ENCODE data around the gene PADI2. TPM values are rescaled to one million over a fixed set of nuclear protein-coding genes. Genes with fewer than 3 reads are reported as not detected.

PADI2 gene
- total RNA-seq, 2 experiments from 2014 or later: not detected

GRCh38 chr1:17091252-17091651 is 28.0 kb downstream of the PADI2 start:
- H3K36me3 Mint-ChIP-seq (ENCODE audit: low read depth): no peaks in the 10 kb centered on the region
- H3K27ac Mint-ChIP-seq: no peak overlapping the region
- no peaks in the 10 kb centered on the region for H3K27me3 Mint-ChIP-seq
- intact Hi-C loops (cut with micrococcal nuclease): no loop called here
- no peak for ATAC-seq
- no peak for DNase-seq
- no peak overlapping the region for H3K4me3 Mint-ChIP-seq
- ChIA-PET CTCF (no interaction called here), POLR2A (no interaction called here)
- TF ChIP-seq CTCF (IDR thresholded peaks at IDR 0.05): no peak
- H3K4me1 Mint-ChIP-seq (ENCODE audit: low read depth): no peaks in the 10 kb centered on the region
- H3K9me3 Mint-ChIP-seq: no peaks in the 10 kb centered on the region

GRCh38 chr1:17089506-17089905 is 29.7 kb downstream of the PADI2 start:
- CTCF ChIA-PET: no interaction called here

GRCh38 chr1:17086751-17087150 is 32.5 kb downstream of the PADI2 start:
- no peaks in the 10 kb centered on the region for H3K4me1 Mint-ChIP-seq (ENCODE audit: low read depth)
- ATAC-seq: no peak
- H3K9me3 Mint-ChIP-seq: no peaks in the 10 kb centered on the region
- H3K36me3 Mint-ChIP-seq (ENCODE audit: low read depth): no peaks in the 10 kb centered on the region
- TF ChIP-seq CTCF (IDR thresholded peaks at IDR 0.05): no peak
- CTCF ChIA-PET: no interaction called here
- POLR2A ChIA-PET: no interaction called here
- intact Hi-C loops (cut with micrococcal nuclease): no loop called here
- no peak overlapping the region for H3K4me3 Mint-ChIP-seq
- no peaks in the 10 kb centered on the region for H3K27me3 Mint-ChIP-seq
- no peak overlapping the region for H3K27ac Mint-ChIP-seq
- DNase-seq: no peak

More at GRCh38 chr1:17089506-17089905, 29.7 kb downstream of the PADI2 start:
- intact Hi-C loops (cut with micrococcal nuclease): no loop called here
- DNase-seq (no peak), ATAC-seq (no peak)
- H3K9me3 Mint-ChIP-seq: no peaks in the 10 kb centered on the region
- POLR2A ChIA-PET: no interaction called here
- no peaks in the 10 kb centered on the region for H3K36me3 Mint-ChIP-seq (ENCODE audit: low read depth)
- no peak overlapping the region for H3K4me3 Mint-ChIP-seq
- no peak for TF ChIP-seq CTCF (IDR thresholded peaks at IDR 0.05)
- no peaks in the 10 kb centered on the region for H3K4me1 Mint-ChIP-seq (ENCODE audit: low read depth)
- no peak overlapping the region for H3K27ac Mint-ChIP-seq
- no peaks in the 10 kb centered on the region for H3K27me3 Mint-ChIP-seq

GRCh38 chr1:17084787-17085186 is 34.5 kb downstream of the PADI2 start:
- intact Hi-C loops (cut with micrococcal nuclease): no loop called here
- Mint-ChIP-seq H3K4me3 (no peak overlapping the region), H3K4me1 (ENCODE audit: low read depth) (no peaks in the 10 kb centered on the region), H3K9me3 (no peaks in the 10 kb centered on the region), H3K27me3 (no peaks in the 10 kb centered on the region), H3K27ac (no peak overlapping the region), H3K36me3 (ENCODE audit: low read depth) (no peaks in the 10 kb centered on the region)
- ChIA-PET POLR2A (no interaction called here), CTCF (no interaction called here)
- ATAC-seq (no peak), DNase-seq (no peak)
- TF ChIP-seq CTCF (IDR thresholded peaks at IDR 0.05): no peak

- POLR2A ChIA-PET: no interaction called here
- H3K27ac Mint-ChIP-seq: no peak overlapping the region
- DNase-seq (no peak), ATAC-seq (no peak)
- no peaks in the 10 kb centered on the region for H3K27me3 Mint-ChIP-seq
- TF ChIP-seq CTCF (IDR thresholded peaks at IDR 0.05): no peak
- no peaks in the 10 kb centered on the region for H3K36me3 Mint-ChIP-seq (ENCODE audit: low read depth)
- H3K4me3 Mint-ChIP-seq: no peak overlapping the region
- intact Hi-C loops (cut with micrococcal nuclease): no loop called here
- H3K9me3 Mint-ChIP-seq: no peaks in the 10 kb centered on the region
- no peaks in the 10 kb centered on the region for H3K4me1 Mint-ChIP-seq (ENCODE audit: low read depth)
- CTCF ChIA-PET: no interaction called here
These were observed 36.5 kb downstream of the PADI2 start for GRCh38 chr1:17082761-17083160.
